ENCODE data around the gene TEX11.
"Not testable (repeated sequence)": the region's sequence is repeated elsewhere in the genome, so short reads cannot be mapped to it uniquely, and the experiment has no call there.

The TEX11 gene

DNA sequence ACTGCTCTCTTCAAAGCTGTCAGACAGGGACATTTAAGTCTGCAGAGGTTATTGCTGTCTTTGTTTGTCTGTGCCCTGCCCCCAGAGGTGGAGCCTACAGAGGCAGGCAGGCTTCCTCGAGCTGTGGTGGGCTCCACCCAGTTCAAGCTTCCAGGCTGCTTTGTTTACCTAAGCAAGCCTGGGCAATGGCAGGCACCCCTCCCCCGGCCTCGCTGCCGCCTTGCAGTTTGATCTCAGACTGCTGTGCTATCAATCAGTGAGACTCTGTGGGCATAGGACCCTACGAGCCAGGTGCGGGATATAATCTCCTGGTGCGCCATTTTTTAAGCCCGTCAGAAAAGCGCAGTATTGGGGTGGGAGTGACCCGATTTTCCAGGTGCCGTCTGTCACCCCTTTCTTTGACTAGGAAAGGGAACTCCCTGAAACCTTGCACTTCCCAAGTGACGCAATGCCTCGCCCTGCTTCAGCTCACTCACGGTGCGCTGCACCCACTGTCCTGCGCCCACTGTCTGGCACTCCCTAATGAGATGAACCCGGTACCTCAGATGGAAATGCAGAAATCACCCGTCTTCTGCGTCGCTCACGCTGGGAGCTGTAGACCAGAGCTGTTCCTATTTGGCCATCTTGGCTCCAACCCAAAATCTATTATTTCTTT is 338.5 kb downstream of the TEX11 start:
- not testable (repeated sequence) for DNase-seq

DNA sequence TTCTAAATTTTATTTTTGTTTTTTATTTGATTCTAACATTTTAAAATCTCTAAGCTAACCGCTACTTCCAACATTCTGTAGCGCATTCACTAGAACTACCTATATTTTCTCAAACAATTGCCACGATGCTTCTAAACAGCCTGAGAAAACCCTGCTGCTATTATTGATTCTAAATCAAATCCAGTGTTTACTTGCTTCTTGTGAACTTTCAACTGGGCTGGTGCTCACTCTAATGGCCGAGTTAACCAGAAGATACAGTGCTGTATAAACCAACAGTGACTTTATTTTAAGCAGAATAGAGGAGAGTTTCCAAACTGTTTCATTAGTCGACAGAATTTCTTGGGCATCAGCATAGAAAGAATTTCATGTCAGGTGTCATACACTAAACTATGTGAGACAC is 353.6 kb downstream of the TEX11 start:
- DNase-seq: no peak

DNA sequence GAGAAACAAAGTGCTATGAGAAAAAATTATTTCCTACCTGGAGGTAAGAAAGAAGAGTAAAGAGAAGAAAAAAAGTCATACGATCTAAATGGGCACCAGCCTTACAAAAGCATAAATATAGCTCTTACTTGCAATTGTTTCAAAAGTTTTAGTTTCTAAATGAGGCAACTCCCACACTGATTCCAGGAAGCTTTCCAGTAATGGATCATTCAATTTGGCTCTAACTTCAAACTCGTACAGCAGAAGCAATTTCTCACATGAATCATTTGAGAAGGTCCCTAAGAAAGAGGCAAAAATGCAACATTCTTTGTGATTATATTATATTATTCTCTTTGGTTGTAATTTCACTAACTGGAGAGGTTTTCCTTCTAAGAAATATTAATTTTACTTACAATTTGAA is 354.0 kb downstream of the TEX11 start:
- DNase-seq: no peak

DNA sequence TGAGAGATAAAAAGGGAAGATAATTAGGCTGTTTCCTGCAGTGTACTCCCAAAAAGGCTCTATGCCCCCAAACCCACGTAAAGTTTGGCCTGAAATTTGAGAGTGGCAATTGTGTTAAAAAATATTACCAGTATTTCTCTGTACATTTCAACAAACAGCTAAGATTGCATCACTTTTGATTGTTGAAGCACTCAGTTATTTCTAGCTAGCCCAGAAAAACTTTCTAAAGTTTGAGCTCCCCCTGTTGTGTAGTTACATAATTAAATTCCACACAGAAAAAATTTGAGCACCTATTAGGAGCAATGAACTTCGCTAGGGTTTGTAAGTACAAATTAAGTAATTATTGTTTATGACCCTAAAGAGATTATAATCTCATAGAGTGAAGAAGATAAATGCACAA is 354.4 kb downstream of the TEX11 start:
- DNase-seq: no peak

DNA sequence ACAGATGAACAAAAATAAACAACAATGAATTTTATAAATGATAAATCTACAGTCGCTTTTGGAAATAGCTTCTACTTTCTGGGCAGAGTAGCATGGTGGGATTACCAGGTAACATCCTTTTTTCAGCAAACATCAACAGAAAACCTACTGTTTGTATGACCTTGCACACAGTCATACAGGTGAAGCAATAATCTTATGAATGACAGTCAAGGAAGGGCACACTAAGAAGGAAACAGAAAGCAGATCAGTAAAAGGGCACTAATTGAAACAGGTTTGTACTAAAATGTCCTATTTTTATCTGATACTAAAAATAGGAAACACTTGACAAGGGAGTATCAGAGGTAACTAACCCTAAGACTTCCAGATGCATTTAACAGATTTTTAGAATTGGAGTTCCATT is 355.0 kb downstream of the TEX11 start:
- no peak for DNase-seq

DNA sequence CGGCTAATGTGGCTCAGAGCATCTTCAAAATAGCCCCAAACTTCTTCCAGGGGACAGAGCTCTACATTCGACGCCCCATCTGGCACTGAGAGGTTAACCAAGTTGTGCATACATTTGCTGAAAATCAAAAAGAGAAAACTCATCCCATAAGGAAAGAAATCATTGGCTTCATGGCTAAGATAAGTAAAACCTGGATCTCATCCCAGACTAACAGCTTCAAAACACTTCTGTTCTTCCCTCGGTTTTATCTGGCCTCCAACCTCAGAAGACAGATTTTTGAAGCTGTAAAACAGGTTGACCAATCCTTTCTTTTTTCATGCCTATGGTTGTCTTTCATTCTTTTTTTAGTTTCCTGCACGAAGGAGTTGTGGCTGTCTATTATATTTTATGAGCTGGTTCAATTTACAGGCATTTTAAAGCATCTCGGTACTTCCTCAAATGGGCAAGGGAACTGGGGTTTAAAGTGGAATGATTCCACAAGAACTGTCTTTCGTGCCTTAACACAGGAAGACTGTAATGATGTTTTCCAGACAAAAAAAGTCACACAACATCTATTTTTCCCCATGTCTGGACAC is 356.3 kb downstream of the TEX11 start:
- DNase-seq: no peak

DNA sequence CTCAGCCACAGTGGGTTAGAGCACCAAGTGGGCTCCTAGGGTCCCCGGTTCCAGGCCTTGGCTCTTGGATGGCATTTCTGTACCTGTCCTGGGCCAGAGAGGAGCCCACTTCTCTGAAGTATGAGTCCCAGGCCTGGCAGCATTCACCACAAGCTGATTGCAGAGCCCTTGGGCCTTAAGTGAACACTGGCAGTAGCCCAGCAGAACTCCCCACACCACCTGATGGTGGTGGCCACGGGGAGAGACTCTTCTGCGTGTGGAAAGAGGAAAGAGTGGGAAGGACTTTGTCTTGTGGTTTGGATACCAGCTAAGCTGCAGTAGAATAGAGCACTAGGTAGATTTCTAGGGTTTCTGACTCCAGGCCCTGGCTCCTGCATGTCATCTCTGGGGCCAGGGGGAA is 359.1 kb downstream of the TEX11 start:
- DNase-seq: no peak

DNA sequence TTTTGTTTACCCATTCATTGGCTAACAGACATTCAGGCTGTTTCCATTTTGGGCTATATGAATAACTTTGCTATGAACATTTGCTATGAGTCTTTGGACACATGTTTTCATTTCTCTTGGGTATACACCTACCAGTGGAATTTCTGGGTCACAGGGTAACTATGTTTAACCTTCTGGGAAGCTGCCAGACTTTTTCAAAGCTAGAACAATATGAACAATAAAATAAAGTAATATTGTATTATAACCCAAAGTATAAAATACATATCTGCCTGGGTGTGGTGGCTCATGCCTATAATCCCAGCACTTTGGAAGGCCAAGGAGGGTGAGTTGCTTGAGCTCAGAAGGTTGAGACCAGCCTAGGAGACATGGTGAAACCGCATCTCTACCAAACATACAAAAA is 373.3 kb downstream of the TEX11 start:
- no peak for DNase-seq

DNA sequence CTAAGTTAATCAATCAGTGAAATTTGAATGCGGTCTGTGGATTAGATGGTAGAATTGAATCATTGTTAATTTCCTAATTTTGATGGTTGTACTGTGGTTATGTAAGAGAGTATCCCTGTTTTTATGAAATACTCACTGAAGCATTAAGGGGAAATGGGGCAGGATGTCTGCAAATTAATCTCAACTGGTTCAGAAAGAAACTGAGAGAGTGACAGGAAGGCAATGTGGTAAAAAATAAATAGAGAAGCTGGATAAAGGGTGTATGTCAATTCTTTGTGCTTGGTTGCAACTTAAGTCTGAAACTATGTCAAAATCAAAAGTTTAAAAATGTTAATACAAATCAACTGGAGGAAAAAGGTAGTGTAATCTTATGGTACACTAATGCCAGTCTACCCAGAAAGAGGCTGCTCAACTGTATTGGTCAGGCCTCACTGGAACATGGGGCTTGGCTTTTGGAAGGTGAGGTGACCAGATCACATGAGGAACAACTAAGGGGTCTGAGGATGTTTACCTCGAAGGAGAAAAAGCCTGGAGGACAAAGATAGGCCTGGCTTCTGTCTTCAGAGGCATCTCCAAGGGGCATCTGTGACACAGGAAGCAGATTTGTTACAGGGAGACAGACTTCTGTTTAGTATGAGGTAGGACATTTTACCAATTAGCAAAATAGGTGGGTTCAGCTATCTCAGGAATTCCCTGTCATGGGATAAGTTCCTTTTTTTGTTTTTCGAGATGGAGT is 380.7 kb downstream of the TEX11 start:
- no peak for DNase-seq

DNA sequence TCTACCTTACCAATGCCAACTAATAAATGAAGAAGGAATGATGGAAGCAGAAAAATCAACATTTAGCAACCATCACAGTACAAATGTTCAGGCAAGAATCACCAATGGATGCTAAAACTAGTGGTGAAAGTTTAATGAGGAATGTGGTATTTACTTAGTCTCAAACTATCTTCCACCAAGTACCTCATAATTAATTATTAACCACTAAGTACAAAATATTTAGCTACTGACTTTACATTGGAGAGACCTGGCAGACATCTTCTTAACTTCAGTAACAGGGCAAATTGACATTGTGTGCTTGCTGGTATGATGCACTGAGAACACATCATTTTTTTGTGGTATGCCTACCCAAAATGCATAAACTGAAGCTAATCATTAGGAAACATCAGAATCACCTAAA is 381.5 kb downstream of the TEX11 start:
- DNase-seq: no peak

DNA sequence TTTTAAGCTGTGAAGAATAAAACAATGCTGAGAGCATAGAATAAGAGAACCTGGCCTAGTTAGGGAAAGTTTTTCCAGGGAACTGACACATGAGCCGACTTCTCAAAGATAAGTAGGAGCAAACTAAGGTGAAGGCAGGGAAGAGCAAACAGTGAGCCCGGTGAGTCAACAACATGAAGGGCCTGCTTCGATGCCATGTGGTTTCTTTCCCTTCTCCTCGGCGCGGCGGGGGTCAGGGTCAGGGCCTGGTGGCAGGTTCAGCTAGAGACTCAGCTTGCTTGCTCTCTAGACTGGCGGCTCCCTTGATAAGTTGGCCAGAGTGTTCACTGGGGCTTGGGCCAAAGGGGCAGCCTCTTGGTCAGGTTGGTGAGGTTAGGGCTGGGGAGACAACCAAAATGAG is 382.8 kb downstream of the TEX11 start:
- DNase-seq: no peak

DNA sequence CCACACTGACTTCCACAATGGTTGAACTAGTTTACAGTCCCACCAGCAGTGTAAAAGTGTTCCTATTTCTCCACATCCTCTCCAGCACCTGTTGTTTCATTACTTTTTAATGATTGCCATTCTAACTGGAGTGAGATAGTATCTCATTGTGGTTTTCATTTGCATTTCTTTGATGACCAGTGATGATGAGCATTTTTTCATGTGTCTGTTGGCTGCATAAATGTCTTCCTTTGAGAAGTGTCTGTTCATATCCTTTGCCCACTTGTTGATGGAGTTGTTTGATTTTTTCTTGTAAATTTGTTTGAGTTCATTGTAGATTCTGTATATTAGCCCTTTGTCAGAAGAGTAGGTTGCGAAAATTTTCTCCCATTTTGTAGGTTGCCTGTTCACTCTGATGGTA is 392.8 kb downstream of the TEX11 start:
- not testable (repeated sequence) for DNase-seq

DNA sequence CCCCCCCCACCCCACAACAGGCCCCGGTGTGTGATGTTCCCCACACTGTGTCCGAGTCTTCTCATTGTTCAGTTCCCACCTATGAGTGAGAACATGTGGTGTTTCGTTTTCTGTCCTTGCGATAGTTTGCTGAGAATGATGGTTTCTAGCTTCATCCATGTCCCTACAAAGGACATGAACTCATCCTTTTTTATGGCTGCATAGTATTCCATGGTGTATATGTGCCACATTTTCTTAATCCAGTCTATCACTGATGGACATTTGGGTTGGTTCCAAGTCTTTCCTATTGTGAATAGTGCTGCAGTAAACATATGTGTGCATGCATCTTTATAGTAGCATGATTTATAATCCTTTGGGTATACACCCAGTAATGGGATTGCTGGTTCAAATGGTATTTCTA is 393.2 kb downstream of the TEX11 start:
- not testable (repeated sequence) for DNase-seq

DNA sequence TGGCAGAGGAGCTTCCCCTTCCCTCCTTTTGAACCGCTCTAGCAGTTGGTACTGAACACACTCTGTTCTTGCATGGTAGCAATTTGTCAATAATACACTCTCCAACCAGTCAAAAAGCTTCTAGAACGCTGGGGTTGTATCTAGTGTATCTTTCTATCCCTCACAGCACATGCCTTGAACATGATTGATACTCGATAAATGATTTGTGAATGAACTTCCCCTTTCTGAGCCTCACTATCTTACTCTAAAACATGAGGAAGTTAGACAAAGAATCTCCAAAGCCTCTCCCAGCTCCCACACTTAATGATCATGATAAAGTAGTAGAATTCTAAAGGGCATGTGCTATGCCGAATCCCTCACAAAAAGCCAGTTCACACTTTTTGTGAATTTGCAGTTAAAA is 399.4 kb downstream of the TEX11 start:
- DNase-seq: no peak

DNA sequence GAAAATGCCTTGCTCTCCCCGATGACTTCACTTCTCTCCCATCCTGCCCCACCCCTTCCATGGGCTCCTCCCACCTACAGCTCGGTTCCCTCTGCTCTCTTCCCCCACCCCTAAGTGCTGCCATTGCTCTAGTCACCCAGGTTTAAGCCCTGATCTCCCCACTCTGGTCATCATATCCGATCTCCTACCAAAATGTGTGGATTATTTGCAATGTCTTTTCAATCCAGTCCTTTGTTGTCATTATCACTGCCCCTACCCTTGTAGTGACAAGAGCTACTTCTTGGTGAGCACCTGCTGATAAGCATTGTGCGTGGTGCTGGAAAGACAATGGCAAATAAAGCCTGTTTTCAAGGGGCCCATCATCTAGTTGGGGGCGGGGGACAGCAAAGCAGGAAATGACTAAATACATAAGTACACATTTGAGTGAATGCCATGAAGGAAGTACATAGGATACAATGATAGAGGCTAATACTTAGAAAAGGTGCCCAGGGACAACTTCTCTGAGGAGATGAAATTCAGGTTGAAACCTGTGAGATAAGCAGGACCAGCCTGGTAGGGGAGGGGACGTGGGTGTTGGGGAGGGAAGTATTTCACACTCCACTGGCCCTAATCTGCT is 400.1 kb downstream of the TEX11 start:
- no peak for DNase-seq

DNA sequence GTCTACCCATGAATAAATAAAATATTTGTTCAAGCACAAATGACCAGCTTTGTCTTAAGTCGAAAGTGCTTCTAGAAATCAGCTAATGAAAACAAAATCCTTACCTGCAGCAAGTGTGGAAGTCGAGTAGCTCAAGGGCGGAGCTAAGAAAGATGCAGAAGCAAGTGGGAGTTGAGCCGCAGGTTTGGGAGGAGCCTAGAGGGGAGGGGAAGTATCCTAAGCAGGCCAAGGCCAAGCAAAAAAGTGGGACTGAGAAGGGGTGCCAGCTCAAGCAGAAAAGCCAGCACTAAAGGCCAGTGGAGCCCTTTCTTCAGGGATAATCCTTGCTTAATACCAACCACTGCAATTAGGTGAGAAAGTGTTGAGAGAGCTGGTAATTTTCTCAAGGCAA is 403.1 kb downstream of the TEX11 start:
- DNase-seq: no peak

DNA sequence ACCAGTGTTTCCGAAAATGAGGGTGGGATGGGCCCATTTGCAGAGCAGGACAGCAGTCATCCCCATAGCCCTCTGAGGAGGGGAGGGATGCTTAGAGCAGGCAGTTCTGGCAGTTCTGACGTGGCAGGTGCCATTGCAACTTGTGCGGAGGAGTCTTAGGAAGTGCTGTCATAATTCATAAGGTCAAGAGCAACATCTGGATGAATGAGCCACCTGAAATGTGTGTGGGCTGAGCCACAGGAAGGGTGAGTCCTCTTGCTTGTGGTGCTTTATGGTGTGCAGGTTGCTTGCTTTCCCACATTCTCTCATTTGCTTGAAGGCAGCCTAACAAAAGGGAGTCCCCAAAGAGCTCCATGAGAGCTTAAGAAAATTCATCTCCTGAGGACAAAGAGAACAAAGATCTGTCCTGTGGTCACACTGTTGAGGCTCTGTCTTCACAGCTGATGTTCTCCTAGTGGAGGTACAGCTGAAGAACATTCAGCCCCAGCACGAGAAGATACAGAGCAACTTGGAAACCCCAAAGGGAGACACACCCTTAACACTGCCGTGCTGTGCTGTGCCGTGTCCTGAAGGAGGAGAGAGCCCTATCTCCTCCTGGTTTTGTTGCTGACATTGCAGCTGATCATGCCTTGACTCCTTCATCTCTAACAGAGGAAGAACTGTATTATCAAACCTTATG is 403.6 kb downstream of the TEX11 start:
- no peak for DNase-seq

DNA sequence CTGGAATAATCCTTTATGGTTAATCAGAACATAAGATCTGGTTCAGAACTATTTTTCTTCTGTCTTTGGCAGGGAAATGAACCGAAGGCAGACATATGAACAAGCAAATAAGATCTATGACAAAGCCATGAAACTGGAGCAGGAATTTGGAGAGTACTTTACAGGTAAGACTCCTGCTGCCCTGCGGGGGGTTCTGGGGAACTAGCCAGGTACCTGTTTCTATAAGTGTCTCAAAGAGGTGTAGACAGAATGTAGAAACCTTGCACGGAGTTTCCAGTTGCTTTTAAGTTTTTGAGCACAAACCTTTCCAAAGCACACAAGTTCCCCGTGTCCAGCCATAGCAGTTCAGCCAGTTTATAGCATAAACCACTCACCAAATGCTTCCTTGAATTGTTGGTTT is 407.7 kb downstream of the TEX11 start:
- no peak for DNase-seq

DNA sequence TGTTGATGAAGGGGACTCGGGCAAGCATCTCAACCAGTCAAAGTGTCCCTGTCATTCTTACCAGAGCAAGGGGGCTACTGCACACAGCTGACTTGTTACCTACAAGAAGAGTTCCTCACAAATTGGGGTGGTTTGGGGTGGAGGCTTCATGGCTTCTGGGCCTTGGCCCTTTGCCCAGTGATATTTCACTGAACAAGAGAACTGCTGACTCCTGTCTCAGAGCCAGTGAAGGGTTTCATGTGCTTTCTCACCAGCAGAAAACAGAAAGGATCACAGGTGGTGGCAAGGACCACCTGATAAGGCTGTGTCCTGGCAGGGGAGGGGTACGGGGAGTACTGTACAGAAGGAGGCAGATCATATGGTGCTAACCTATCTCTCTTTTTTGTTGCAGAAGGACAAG is 410.4 kb downstream of the TEX11 start:
- no peak for DNase-seq

DNA sequence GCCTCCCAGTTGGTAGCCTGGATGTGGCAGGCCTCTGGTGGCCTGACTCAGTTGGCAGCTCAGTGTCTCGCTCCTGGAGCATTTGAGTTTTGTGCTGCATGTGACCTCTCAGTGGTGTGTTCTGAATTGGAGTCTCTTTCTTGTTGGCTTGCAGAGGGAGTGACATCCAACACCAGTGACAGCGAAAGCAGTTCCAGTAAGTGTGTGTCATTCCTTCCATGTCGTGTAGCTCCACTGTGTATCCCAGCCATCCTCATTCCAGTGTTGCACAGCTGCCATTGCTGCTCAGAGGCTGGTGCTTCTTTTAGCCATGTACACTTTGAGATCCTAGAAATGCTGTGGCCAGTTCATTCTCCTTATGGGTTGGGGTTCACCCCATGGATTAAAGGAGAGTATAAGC is 411.5 kb downstream of the TEX11 start:
- no peak for DNase-seq

DNA sequence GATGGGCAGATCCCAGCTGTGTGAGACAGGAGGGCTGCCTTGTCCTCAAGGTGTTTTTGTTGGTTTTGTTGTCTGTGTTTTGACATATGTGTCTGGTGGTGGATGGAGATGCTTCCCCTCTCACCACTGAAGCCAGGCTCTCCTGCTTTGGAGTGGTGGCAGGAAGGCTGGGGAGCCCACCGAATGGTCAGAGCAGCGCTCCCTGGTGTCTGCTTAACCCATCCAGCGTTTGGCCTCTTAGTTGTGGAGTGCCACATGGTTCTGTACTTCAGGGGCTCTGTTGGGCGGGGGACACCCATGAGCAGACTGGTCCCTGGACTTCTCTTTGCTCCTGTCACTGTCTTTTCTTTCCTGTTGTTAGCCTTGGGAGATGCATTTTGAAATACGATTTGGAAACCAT is 412.0 kb downstream of the TEX11 start:
- no peak for DNase-seq

DNA sequence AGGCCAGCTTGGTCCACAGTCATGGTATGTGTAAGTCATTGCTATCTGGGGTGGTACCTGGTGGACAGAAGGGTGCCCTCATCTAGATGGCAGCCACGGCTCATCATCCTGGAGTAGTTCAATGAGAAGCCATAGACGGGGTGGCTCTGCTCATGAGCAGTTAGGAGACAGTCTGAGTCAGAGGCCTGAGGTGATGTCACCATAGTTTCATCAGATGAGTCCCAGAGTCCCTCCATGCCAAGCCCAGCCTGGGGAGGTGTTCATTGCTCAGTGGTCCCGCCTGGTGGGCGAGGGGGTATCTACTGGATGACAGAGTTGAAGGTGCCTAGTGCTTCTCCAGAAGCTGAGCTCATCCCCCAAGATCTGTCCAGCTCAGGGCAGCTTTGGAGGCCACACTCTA is 414.1 kb downstream of the TEX11 start:
- DNase-seq: no peak

DNA sequence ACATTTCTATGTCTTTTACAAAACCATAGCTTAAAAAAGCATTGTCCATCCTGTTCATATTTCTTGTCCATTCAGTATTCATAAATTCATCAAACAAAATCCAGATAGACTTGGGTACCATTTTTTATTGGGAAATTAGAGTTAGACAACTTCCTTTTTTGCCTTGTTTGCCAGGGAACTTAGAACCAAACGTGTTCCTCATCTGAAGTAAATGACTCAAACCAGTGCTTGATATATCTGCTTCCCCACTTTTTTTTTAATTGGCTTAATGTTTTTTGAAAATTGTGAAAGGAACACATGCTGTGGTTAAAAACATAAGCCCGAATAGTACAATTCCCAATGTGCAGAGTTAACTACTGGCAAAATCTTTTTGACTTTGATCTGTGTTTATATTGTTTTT is 419.7 kb downstream of the TEX11 start:
- no peak for DNase-seq

DNA sequence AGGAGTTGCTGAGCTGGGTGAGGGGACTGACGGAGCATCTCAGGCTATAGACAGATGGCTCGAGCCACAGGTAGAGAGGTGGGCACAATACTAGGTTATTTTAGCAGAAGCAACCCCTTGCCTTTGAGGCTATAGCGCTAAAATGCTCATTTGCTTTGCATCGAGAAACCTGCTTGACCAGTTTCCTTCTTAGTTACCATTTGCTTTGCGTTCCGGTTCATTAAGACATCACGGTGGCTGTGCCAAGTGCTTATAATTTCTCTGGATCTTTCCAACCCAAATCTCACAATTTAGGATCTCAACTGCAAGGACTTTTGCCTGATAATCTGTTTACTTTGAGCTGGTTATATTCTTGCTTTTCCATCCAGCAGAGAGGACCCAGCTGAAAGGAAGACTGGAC is 423.0 kb downstream of the TEX11 start:
- DNase-seq: peak; percentile 36

All from NCI-H1105 (cell line).